GM18870 (cell line): ENCODE measurements around the gene CDK17.

Experiments
- ATAC-seq: cut with Tn5 transposase; IDR thresholded peaks from one replicate; pipeline ENCODE4 v1.9.1; 2021; ENCODE audit warnings: moderate library complexity; ENCODE audit not compliant: unreplicated experiment

The CDK17 gene

DNA sequence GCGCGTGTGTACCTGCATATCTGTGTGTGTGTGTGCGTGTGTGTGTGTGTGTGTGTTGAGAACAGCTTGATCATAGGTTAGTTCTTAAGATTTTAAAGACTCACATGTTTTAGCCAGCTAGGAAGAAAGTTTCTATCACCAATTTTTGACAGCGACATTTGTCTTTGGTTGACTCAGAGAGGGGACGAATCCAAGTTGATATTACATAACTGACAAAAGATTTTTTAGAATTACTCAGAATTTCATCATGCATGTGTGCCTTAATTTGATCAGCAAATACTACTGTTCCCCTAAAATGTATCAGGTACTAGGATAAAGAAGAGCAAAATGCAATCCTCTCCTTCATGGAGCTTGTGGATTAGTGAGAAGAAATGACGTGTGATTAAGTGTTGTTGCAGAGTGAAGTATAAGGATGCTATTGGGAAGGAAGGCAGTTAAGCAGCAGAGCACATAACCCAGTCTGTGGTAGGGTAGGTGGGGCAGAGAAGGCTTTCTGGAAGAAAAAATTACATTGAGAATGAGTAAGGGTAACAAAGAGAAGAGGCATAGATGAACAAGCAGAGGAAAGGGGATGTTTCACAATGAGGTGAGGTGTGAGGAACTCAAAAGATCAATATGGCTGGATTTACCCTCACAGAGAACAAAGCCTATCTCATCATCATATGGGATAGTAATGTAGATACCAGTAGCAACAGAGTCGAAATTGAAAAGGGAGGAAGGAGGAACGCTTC, 128.6 kb downstream of the CDK17 start:
- no peak for ATAC-seq

- no peak for ATAC-seq
These were observed 134.0 kb downstream of the CDK17 start for GRCh38 chr12:96266238-96266637.

DNA sequence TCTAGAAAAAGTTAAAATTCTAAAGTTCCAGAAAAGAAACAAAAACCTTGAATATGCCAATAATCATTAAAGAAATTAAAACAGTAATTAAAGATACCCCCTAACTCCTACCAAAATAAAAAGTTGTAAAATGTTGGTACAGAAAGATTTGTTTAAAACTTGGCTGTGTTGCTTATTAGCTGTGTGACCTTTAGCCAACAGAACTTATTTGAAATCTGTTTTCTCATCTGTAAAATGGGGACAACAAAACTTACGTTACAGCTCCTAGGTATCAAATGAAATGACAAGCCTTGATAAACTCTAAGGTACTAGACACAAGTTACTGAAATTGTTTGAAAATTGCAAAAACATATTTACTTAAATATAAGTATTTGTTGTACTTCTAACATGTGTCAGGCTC, 134.4 kb downstream of the CDK17 start:
- no peak for ATAC-seq

DNA sequence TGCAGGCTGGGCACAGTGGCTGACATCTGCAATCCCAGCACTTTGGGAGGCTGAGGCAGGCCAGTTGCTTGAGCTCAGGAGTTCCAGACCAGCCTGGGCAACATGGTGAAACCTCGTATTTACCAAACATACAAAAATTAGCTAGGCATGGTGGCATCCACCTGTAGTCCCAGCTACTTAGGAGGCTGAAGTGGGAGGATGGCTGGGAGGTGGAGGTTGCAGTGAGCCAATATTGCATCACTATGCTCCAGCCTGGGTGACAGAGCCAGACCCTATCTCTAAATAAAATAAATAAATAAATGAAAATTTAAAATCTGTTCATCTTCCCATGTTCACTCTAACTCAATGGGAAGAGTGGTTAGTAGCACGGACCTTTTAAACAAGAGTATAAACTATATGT, 134.8 kb downstream of the CDK17 start:
- no peak for ATAC-seq

- ATAC-seq, result no peak
These were observed 136.8 kb downstream of the CDK17 start for GRCh38 chr12:96263449-96263902.

DNA sequence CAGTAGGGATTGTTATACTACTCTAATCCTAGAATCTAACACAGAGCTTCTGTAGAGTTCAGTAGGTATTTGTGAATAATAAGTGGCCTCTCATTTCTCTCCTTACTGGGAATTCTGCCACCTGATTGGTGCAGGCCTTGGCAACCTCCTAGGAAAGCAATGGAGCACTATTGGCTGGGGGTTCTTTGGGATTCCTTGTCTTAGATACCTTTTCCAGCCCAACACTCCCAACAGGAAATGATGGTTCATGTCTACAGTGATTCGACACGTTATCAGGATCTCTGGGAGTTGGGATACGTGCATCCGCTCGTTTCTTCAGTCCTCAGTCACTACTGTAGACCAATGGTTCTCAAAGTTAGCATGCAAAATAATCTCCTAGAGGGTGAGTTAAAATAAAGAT, 138.7 kb downstream of the CDK17 start:
- ATAC-seq, result no peak

- ATAC-seq, result no peak
These were observed 139.6 kb downstream of the CDK17 start for GRCh38 chr12:96260644-96261043.

DNA sequence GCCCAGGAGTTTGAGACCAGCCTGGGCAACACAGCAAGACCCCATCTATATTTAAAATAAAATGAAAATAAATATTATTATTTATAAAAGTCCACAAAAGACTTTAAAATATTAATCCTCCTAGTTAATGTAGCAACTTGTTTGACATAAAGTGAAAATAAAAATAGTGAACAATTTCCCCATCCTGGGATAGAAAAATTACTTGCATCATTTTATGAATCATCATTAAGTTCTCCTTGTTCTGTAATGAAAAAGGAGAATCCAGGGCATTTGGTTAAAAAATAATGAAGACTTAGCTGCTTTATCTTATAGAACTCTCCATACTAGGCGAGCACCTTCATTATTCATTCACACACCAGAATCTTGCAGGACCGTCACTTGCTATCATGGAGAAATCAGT, 140.0 kb downstream of the CDK17 start:
- no peak for ATAC-seq

- ATAC-seq, result no peak
These were observed 141.9 kb downstream of the CDK17 start for GRCh38 chr12:96258104-96258961.

DNA sequence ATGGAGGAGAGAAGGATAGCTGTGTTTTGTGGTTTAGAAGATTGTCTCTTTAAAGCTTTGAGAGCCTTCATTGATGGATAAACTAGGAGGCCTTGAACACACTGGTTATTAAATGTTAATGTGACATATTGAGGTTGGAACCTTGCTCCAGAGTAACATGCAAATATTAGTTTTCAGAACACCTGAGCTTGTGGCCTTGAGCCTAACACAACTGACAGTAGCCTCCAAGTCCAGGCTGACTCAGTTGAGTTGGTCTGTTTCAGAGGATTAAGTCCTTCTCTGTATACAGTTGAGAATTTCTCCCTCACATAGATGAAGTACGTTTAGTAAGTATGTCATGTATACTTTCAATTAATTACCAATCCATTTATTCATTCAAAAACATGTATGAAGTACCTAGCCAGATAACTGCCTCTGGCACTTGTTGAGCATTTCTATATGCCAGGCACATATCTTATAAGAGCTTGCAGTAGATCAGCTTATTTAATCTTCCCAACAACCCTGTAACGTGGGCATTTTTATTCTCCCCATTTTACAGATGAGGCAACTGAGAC, 142.6 kb downstream of the CDK17 start:
- ATAC-seq, result no peak

DNA sequence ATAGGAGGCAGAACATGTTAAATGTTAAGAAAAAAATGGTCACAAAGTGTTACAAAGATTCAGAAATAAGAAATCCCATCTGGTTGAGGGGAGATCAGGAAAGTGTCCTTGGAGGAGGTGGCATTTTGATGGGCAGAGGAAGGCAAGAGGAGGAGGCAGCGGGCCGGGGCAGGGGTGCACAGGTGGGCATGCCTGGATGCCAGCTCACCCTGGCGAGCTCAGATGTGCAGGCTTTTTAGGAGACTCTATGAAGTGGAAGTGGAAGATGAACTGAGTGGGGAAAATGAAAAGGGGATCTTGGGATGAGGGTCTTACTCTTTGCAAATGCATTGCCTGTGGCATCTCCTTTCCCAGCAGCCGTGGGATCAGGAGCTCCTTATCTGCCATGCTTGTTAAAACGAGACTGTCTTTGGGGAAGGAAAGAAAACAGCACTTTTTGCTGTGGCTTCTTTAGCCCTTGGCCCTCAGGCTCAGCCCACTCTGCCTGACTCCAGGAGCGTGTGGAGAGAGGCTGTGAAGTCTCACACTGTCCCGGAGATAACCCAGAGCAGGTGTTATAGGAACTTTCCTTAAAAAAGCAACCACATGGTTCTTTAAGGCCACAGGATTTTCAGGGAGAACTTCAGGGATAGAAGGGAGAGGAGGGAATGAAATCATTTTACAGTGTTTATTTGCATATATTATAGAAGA, 143.4 kb downstream of the CDK17 start:
- ATAC-seq, result no peak

DNA sequence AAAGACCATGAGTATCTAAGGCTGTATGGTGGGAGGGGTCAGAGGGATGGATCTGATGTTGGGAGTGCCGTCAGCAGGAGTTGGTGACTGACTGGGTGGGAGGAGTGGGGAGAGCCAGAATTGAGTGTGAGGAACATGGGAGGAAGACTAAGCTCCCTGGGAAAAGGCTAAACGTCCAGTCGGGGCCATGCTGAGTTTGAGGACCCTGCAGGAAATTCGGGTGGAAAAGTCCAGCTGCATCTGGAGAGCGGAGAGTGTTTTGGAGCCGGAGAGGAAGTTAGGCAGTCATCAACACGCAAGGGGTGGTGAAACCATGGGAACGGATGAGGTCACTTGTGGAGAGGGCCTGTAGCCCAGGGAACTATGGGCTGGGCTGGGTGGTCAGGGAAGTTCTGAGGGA, 145.2 kb downstream of the CDK17 start:
- ATAC-seq, result no peak

DNA sequence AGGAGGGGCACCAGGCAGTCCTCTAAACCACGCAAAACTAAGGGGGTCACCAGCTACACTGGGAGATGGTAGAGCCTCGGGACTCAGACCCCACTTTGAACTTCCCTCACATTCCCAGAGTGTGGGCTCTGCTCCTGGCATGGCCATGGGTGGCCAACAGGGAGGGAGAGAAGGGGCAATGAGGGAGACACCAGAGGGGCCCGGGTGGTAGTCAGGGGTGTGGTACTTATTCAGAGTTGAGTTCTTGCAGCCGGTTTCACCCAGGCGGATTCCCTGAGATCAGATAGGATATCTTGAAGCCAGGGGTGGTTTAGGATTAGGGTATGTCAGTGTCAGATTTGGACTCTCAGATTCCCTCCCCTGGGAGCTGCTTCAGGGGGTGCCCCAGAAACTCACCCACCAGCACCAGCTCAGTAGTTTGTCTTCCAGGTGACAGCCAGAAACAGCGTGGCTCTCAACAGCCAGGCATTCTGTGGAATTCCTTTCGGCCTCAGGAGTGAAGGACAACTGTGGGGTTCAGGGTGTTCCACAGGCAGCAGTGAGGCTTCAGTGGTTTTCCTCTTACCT, 150.0 kb downstream of the CDK17 start:
- no peak for ATAC-seq

DNA sequence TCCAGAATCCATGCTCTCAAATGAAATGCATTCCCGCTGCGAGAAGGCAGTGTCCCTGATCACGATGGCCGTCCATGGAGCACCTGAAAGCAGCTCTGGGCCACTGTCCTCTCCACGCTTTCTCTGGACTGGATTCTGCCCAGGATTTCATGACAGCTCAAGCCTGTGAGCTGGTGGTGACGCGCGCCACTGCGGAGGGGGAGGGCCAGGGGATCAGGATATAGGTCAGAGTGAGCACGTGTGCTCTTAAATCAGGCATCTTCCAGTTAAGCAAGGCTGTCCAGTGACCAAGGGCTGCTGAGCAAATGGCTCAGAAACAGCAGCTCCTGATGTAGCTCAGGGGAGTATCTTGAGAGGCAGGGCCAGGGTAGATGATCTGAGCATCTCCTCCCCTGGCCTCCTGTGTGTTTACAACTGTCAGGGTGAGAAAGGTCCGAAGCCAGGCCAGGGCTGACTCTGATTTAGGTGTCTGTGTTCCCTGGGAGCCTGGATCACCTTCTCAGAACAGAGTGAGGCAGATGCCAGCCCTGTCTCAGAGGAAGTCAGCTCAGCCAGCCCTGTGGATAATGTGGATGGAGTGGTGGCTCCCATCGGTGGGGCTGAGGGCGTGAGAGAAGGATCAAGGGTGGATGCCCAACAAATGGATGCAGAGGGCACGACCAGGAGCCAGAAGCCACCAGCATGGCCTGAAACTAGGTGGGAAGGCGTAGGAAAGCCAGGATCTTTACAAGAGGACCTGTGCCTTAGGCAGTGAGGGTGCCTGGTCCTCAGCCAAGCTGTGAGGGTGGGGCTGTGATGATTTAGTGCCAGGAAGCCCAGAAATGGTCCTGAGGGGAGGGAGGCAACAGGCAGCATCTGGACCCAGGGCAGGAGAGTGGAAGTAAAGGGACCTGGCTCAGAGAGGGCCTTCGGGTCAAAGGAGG, 150.8 kb downstream of the CDK17 start:
- ATAC-seq, result no peak

DNA sequence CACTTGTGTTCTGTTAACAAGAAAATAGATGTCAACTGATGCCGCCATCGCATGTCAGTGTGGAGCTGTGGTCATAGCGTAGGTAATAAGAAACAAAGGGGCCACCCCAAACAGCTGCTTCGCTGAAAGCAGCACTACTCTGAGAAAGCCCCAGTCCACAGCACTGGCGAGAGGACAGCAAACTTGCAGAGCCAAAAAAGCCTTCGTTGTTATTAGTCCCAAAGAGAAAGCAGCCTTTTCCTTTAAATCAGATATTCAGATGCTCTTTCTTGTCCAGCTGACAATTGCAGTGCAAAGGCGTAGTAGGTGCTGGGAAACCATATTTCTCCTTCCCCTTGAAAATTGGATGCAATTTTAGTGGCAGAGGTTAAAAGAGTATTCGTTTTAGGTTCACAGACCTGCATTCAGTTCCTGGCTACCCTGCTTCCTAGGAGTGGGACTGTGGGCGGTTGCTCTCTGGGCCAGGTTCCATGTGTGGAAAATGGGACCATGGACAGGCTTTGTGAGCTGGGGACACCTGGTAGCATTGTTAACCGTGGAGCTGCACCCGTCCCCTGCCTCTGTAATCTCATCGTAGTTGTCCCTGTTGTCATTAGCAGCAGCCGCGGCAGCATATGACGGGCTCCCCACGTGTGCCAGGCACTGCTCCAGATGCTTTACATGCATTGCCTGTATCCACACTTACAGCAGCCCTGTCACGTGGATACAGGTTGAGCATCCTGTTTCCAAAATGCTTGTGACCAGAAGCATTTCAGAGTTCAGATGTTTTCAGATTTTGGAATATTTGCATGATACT, 151.9 kb downstream of the CDK17 start:
- no peak for ATAC-seq

GRCh38 chr12:96247563-96247962, 152.7 kb downstream of the CDK17 start:
- ATAC-seq, result no peak

DNA sequence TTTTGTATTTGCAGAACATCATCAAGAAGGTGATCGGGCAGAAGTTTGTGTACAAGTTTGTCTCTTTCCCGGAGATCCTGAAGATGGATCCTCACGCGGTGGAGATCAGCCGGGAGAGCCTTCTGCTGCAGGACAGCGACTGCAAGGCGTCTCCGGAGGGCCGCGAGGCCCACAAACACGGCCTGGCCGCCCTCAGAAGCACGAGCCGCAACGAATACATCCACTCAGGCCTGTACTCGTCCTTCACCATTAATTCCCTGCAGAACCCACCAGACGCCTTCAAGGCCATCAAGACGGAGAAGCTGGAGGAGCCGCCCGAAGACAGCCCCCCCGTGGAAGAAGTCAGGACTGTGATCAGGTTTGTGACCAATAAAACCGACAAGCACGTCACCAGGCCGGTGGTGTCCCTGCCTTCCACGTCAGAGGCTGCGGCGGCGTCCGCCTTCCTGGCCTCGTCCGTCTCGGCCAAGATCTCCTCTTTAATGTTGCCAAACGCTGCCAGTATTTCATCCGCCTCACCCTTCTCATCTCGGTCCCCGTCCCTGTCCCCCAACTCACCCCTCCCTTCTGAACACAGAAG, 153.2 kb downstream of the CDK17 start:
- ATAC-seq, result no peak

DNA sequence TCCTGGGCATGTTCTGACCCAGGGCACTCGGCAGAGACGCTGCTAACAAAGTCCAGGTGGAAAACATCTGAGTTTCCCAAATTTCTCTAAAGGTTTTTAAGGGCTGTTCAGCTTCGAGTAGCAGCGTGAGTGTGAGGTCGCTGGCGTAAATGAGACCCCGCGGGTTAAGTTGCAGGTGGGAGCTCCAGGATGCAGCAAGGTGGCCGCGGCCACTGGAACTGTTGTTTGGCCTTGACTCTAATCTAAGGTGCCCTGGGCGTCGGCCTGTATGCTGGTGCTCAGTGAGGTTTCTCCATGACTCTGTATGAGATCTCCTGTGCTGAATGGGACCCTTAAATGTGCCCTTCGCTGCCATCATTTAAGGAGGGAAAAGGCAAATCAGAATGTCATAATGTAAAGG, 155.4 kb downstream of the CDK17 start:
- no peak for ATAC-seq

DNA sequence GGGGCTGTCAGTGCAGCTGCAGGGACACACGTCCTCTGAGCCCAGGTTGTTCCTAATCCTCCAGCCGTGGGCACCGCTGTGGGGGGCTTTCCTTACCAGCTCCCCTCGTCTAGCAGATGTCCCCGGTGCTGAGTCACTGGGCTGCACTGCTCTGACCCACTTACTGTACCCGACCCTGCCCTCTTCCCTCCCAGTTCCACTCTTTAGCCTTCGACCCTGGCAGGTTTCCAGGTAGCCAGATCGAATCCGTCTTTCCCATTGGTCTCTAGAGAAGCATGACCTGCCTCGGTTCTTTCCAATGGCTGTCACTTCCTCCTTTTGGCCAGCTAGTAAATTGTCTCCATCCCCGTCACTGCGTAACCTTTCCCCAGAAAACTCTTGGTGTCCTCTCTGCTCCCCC, 157.6 kb downstream of the CDK17 start:
- no peak for ATAC-seq
